ENCODE results near the gene IL17F.

The IL17F gene

DNA sequence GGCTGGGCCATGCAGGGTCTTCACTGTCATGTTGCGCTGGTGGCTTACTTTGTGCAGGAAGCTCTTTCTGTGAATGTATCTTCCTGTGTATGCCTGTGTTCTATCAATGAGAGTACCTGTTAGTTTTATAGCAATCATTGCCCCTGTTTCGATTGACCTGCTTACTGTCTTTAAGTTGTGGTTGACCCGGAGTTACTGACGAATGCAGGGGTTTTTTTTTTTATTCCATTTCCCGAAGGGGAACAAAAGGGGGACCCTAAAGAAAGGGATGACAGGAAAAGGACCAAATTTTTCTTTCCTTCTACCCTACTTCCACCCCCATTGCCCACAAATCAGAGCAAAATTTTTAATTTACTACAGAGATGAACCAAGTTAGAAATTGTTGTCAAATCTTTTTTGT is at the start of gene IL17F:
Gene IL17F, minus strand, starts transcription at position 101 of the 400 bp plus-strand sequence. Its CDS starts 71 bp downstream, at position 30.
- no peaks in the 10 kb centered on the region for H3K36me3 ChIP-seq (replicated peaks)
- no peaks in the 10 kb centered on the region for H3K9me3 ChIP-seq
- in situ Hi-C loops (cut with MboI; ENCODE audit: low sequenced_read_pairs), result no loop called here
- H3K4me3 ChIP-seq, result no peak within 1 kb of the TSS
- 0 out of 2 replicates have a peak, but pooled peaks cover 3% of the 10 kb centered on the region for H3K27me3 ChIP-seq (ENCODE audit: low read depth)
- no peaks in the 10 kb centered on the region for H3K4me1 ChIP-seq
- no peak for DNase-seq (ENCODE audit: low spot score in 2 of 2)

DNA sequence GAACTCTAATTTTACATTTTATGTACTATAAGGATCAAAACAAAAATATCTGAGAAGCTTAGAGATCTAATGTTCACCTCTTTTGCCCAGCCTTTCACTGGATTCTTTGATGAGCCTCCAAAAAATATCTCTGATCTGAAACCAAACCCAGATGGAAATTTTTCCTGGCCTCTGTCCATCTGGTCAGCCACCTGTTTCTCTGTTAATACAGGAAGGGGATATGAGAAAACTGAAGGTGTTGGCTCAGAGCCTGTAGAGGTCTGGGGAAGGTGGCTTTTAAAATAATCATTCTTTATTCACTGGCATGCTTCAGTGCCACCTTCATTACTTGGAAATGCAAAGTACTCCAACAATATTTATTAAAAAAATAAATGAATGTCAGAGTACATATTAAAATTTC is 48.8 kb upstream of the IL17F start:
- Histone ChIP-seq H3K9me3 (no peaks in the 10 kb centered on the region), H3K36me3 (replicated peaks) (no peaks in the 10 kb centered on the region), H3K4me3 (no peak overlapping the region), H3K4me1 (no peaks in the 10 kb centered on the region), H3K27me3 (ENCODE audit: low read depth) (no peaks in the 10 kb centered on the region)
- in situ Hi-C loops (cut with MboI; ENCODE audit: low sequenced_read_pairs), result loop anchor here (25.0 kb wide), 1 partner anchor 369 kb away; the partner anchor contains the start of gene TMEM14A
- DNase-seq (ENCODE audit: low spot score in 2 of 2), result no peak

DNA sequence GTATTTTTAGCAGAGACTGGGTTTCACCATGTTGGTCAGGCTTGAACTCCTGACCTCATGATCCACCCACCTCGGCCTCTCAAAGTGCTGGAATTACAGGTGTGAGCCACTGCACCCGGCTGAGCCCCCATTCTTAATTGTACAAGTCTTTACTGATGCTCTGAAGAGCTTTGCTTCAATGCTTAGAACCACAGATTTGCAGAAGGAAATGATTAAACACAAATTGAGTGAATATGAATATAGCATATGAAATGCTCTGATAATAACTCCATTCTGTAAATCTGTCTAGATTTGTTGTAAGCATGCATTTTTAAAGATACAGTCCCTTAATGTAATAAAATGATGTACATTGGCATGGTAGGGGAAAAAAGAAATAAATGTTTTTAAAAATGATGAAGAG is 44.5 kb upstream of the IL17F start:
- H3K4me3 ChIP-seq, result no peak overlapping the region
- in situ Hi-C loops (cut with MboI; ENCODE audit: low sequenced_read_pairs), result loop anchor here (5.0 to 25.0 kb wide), 2 partner anchors 108 to 373 kb away; partner anchors contain the start of gene TMEM14A
- no peaks in the 10 kb centered on the region for H3K9me3 ChIP-seq
- DNase-seq (ENCODE audit: low spot score in 2 of 2), result no peak
- H3K36me3 ChIP-seq (replicated peaks), result no peaks in the 10 kb centered on the region
- peaks cover 9% of the 10 kb centered on the region for H3K4me1 ChIP-seq
- no peaks in the 10 kb centered on the region for H3K27me3 ChIP-seq (ENCODE audit: low read depth)

DNA sequence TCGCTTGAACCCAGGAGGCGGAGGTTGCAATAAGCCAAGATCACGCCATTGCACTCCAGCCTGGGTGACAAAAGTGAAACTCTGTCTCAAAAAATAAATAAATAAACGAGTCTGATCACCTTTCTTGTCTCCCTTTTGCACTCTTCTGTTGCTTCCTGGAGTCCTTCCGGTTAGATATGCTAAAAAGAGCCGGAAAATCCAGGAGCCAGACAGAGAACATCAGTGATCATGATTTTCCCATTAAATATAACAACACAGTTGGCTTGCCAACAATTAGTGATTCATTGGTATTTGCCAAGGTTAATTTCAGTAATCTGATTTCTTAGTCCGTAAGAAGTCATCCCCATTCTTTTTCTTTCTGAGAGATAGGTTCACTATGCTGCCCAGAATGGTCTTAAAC is 43.9 kb upstream of the IL17F start:
- Histone ChIP-seq H3K4me3 (no peak overlapping the region), H3K4me1 (peaks cover 9% of the 10 kb centered on the region), H3K36me3 (replicated peaks) (peaks cover 3% of the 10 kb centered on the region), H3K9me3 (no peaks in the 10 kb centered on the region), H3K27me3 (ENCODE audit: low read depth) (no peaks in the 10 kb centered on the region)
- no peak for DNase-seq (ENCODE audit: low spot score in 2 of 2)
- in situ Hi-C loops (cut with MboI; ENCODE audit: low sequenced_read_pairs), result loop anchor here (5.0 to 25.0 kb wide), 2 partner anchors 109 to 374 kb away; partner anchors contain the start of gene TMEM14A

DNA sequence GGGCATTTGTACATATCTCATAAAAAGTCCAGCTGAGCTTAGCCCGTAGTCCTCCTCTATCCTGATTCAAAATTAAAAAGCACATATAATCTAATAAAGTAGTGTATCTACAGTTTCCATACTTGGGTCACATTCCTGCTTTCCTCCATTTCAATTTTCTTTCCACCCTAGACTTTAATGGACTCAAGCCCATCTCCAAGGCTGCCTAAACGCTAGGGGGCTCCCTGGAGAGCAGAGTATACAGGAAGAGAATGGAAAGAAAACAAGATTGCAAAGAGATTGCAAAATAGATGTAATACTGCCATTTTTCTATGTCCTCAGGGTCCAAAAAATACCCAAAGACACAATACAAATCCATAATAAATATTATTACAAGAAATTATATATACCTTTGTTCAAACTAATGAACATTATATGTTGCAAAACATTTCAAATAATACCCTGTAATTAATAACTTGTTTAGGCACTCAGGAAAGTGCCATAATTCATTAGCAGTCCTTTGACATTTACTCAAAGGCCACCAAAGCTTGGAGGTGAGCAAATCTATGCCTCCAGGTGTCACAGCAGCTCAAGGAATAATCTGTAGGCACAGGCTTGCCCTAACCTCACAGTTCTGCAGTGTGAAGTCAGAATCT is 42.6 kb upstream of the IL17F start:
- H3K4me3 ChIP-seq, result no peak overlapping the region
- H3K27me3 ChIP-seq (ENCODE audit: low read depth), result no peaks in the 10 kb centered on the region
- H3K4me1 ChIP-seq, result peaks cover 9% of the 10 kb centered on the region
- H3K36me3 ChIP-seq (replicated peaks), result peaks cover 14% of the 10 kb centered on the region
- in situ Hi-C loops (cut with MboI; ENCODE audit: low sequenced_read_pairs), result loop anchor here (5.0 to 25.0 kb wide), 2 partner anchors 110 to 375 kb away; partner anchors contain the start of gene TMEM14A
- peak; percentile 66 to 88 for DNase-seq (ENCODE audit: low spot score in 2 of 2)
- H3K9me3 ChIP-seq, result no peaks in the 10 kb centered on the region

DNA sequence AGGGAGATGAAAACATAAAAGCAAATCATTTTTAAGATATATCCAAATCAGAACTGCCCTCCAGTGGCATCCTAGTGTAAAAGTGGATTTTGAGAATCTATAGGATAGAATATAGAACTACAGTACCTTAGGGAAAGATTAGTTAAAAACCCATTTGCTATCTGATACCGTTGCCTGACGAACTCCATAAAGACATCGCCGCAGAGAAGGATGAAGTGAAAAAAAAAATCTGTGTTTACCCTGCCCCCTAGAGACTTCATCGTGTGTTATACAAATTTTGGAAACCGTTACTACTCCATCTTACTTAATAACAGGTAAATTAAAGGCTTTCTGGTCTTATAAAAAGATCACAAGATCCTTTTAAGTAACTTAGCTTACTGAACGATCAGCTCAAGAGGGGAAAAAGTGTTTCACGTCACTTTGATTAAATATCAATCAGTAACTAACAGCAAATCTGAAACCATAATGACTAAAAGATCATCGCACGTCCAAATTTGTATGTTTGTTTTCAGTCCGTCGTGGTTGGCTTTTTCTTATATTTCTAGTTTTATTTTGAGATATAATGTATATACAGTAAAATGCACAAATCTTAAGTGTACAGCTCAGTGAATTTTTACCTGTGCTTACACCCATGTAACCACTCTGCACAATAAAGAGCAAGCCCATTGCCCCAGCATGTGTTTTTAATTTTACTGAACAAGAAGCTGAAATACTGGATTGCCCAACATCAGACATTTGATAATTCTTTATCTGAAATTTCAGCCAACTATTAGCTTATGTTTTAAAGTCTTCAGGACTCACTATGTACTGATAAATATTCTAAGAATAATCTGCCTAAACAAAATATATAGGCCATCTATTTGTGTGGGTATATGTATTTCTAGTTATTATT is 41.1 kb upstream of the IL17F start:
- Histone ChIP-seq H3K4me1 (peaks cover 9% of the 10 kb centered on the region), H3K27me3 (ENCODE audit: low read depth) (no peaks in the 10 kb centered on the region), H3K4me3 (peak overlapping the region; percentile 68), H3K9me3 (no peaks in the 10 kb centered on the region), H3K36me3 (replicated peaks) (peaks cover 29% of the 10 kb centered on the region)
- in situ Hi-C loops (cut with MboI; ENCODE audit: low sequenced_read_pairs), result loop anchor here (5.0 to 25.0 kb wide), 2 partner anchors 112 to 377 kb away; partner anchors contain the start of gene TMEM14A
- peak in 1 of 2 experiments; percentile 29 for DNase-seq (ENCODE audit: low spot score in 2 of 2)

DNA sequence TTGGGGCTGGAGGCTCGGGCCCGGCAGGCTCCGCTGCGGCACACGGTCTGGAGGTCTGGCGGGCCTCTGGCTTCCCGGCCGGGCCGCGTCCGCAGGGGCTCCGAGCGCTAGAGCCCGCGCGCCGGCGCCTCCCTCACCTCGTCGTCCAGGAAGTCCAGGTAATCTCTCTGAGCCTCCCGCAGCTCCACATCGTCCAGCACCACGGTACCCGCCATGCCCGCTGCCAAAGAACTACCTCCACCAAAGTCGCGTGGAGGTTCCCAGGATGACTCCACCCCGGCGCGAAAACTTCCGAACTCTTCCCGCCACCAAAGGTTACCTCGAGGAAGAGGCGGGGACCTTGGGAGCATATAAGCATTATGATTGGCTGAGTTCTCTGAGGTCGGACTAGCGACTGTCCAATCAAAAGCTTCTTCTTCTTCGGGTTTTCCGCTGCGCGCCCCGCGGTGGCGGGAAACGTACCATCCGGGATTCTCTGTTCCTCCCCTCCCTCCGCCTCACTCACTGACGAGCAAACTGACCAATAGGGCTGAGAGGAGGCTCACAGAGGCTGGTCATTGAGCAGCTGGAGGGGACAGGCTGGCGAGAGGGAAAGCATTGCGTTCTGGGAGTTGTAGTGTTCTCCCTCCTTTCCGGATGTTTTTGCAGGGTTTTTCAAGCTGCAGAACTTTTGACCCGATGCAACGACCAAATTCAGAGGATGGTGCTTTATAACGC is 40.3 kb upstream of the IL17F start, which contains the start of gene MCM3:
Gene MCM3, minus strand, starts transcription at position 283 of the 717 bp plus-strand sequence. Its CDS starts 68 bp downstream, at position 215.
- peaks cover 37% of the 10 kb centered on the region for H3K36me3 ChIP-seq (replicated peaks)
- no peaks in the 10 kb centered on the region for H3K9me3 ChIP-seq
- in situ Hi-C loops (cut with MboI; ENCODE audit: low sequenced_read_pairs), result loop anchor here (5.0 to 25.0 kb wide), 2 partner anchors 113 to 378 kb away; partner anchors contain the start of gene TMEM14A
- peak; percentile 97 to 99 for DNase-seq (ENCODE audit: low spot score in 2 of 2)
- no peaks in the 10 kb centered on the region for H3K27me3 ChIP-seq (ENCODE audit: low read depth)
- peaks cover 9% of the 10 kb centered on the region for H3K4me1 ChIP-seq
- peak within 1 kb of the TSS; percentile 68 for H3K4me3 ChIP-seq

DNA sequence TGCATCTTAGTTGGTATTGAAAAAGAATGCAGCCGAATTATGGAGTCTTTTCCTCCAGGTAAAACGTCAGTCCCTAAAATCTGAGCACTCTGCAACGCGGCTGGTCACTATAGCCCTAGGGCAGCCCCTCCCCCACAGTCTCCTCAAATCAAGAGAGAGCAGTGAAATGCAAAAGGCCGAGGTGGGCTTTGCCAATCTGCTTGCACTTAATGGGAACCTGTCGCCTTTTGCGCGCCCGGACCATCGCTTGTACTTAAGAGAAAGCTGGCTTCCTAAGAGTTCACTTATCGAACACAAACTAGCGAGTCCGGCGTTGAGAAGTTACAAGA is 39.8 kb upstream of the IL17F start:
- H3K4me1 ChIP-seq, result peaks cover 9% of the 10 kb centered on the region
- peak; percentile 52 to 88 for DNase-seq (ENCODE audit: low spot score in 2 of 2)
- no peaks in the 10 kb centered on the region for H3K27me3 ChIP-seq (ENCODE audit: low read depth)
- in situ Hi-C loops (cut with MboI; ENCODE audit: low sequenced_read_pairs), result loop anchor here (25.0 kb wide), 1 partner anchor 378 kb away; the partner anchor contains the start of gene TMEM14A
- peaks cover 42% of the 10 kb centered on the region for H3K36me3 ChIP-seq (replicated peaks)
- peak overlapping the region; percentile 68 for H3K4me3 ChIP-seq
- H3K9me3 ChIP-seq, result no peaks in the 10 kb centered on the region

DNA sequence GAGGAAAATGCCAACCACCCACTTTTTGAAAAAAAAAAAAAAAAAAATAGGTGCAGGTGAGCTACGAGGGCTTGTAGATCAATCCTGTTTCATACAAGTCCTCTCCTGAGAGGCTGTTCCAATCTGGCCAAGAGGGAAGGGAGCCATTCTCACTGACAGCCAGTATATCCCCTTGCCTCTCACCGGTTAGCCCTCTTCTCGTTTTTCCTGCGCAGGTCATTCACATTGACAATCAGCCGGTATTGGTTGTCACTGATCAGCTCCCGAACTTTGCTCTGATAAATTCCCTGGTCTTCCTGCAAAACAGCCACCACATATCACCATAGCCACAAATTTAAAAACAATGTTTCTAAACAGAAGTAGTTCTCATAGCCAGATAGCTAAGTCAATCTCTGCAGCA is 38.8 kb upstream of the IL17F start:
- Histone ChIP-seq H3K27me3 (ENCODE audit: low read depth) (no peaks in the 10 kb centered on the region), H3K4me3 (peak overlapping the region; percentile 68), H3K4me1 (peaks cover 9% of the 10 kb centered on the region), H3K9me3 (no peaks in the 10 kb centered on the region), H3K36me3 (replicated peaks) (peaks cover 52% of the 10 kb centered on the region)
- no peak for DNase-seq (ENCODE audit: low spot score in 2 of 2)
- in situ Hi-C loops (cut with MboI; ENCODE audit: low sequenced_read_pairs), result loop anchor here (25.0 kb wide), 1 partner anchor 379 kb away; the partner anchor contains the start of gene TMEM14A

DNA sequence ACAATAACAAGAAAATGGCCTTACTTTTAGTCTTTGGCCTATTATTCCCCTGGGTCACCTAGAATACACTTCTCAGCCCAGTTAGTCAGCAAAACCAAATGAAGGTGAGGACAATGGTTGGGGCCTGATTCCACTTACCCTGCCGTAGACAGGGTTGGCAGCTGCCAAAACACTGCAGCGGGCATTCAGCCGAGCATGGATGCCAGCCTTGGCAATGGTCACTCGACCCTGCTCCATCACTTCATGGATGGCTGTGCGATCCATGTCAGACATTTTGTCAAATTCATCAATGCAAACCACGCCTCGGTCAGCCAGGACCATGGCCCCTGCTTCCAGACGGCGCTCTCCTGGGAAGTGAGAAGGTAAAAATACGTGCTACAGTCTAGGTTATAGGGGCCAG is 31.8 kb upstream of the IL17F start:
- Histone ChIP-seq H3K27me3 (ENCODE audit: low read depth) (no peaks in the 10 kb centered on the region), H3K9me3 (no peaks in the 10 kb centered on the region), H3K4me1 (no peaks in the 10 kb centered on the region), H3K4me3 (no peak overlapping the region), H3K36me3 (replicated peaks) (peaks cover 96% of the 10 kb centered on the region)
- in situ Hi-C loops (cut with MboI; ENCODE audit: low sequenced_read_pairs), result loop anchor here (25.0 kb wide), 1 partner anchor 386 kb away; the partner anchor contains the start of gene TMEM14A
- no peak for DNase-seq (ENCODE audit: low spot score in 2 of 2)

DNA sequence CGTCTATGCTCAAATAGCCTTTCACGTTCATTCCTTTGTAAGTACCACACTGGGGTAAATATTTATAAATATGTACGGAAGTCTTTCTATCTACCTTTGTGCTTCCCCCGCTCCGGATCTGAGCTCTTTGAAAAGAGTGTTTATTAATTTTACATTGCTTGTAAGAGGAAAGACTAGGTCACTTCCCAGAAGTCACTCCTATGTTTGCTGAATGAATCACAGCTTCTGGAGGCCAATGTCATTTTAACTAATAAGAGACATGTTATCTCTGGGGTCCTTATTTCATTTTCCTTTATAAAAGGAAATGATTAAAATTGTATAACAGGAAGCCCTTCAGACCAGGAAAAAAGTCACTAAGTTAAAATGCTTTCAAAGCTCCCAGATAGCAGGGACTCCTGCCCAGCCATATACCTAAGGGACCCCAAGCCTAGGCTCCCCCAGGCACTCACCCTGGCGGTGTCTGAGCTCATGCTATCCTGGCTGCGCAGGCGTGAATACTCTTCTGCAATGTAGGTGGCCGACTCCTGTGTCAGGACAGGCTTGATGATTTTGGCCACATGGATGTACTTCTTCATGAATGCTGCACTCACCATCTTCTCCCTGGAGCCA is 27.7 kb upstream of the IL17F start:
- no peak for DNase-seq (ENCODE audit: low spot score in 2 of 2)
- peaks cover 93% of the 10 kb centered on the region for H3K36me3 ChIP-seq (replicated peaks)
- H3K4me1 ChIP-seq, result no peaks in the 10 kb centered on the region
- H3K27me3 ChIP-seq (ENCODE audit: low read depth), result no peaks in the 10 kb centered on the region
- no peak overlapping the region for H3K4me3 ChIP-seq
- in situ Hi-C loops (cut with MboI; ENCODE audit: low sequenced_read_pairs), result no loop called here
- no peaks in the 10 kb centered on the region for H3K9me3 ChIP-seq

DNA sequence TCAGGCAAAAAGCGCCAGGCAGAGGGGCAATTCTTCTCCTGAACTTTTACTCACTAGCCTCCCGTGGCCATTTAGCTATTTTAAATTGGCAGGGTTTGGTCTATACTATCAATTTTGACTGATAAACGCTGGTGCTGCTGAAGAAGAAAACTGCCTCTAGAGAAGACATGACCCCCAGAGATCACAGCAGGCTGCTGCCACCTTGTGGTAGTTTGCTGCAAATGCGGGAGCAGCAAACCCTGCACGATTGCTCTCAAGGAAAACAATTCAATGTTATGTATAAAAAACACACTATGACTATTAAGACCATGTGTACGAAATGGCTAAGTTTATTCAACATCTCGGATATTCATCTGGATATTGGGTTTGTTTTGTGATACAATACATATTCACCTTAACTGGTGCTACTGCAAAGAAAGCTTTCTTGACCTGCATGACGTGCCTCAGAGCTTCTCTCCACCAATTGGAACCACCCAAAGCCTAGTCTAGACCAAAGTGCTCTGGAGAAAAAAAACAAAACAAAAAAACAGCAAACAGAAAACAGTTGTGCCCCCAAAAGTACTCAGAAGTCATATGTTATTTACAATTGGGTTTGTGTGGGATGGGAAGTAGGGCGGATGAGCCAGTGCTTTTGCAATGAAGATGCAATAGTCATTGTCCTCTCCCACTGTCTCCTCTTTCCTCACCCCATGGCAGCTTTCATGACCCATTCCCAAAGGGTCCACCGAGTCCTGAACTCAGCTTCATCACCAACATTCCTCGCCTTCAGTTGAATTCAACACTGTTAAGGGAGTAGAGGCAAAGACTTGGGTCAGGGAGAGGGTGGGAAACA is 19.6 kb upstream of the IL17F start:
- Histone ChIP-seq H3K27me3 (ENCODE audit: low read depth) (no peaks in the 10 kb centered on the region), H3K4me3 (no peak overlapping the region), H3K36me3 (replicated peaks) (peaks cover 69% of the 10 kb centered on the region), H3K4me1 (no peaks in the 10 kb centered on the region), H3K9me3 (no peaks in the 10 kb centered on the region)
- peak; percentile 57 to 72 for DNase-seq (ENCODE audit: low spot score in 2 of 2)
- in situ Hi-C loops (cut with MboI; ENCODE audit: low sequenced_read_pairs), result no loop called here

Measured in HAP-1 (cell line).